Testis (tissue), 3 donors: ENCODE measurements around the gene FXYD4. TPM values are rescaled to one million over a fixed set of nuclear protein-coding genes. Genes with fewer than 3 reads are reported as not detected.
A peak's percentile ranks its signal among the peaks of the same experiment; 100 is the strongest.
"Not testable (repeated sequence)": the region's sequence is repeated elsewhere in the genome, so short reads cannot be mapped to it uniquely, and the experiment has no call there.

Experiments used
- DNase-seq: peaks from one replicate; pipeline ENCODE4 v3.0.0-alpha.2; 2019
- H3K27ac ChIP-seq, 2 donors: fragments of 200-600 bp; sonication (generic); one replicate each; pipeline ENCODE4 v1.5.1; 2019
- H3K27me3 ChIP-seq: fragments of 200-600 bp; sonication (generic); one replicate; pipeline ENCODE4 v1.5.1; 2019
- H3K36me3 ChIP-seq: fragments of 200-600 bp; sonication (generic); one replicate; pipeline ENCODE4 v1.5.1; 2017; ENCODE audit warnings: low read depth; ENCODE audit errors: missing control alignments
- H3K4me1 ChIP-seq: fragments of 200-600 bp; sonication (generic); one replicate; pipeline ENCODE4 v1.5.1; 2019
- H3K4me3 ChIP-seq, 2 donors: fragments of 200-600 bp; sonication (generic); one replicate each; pipeline ENCODE4 v1.5.1; 2017 to 2019
- H3K9me3 ChIP-seq: fragments of 200-600 bp; sonication (generic); one replicate; pipeline ENCODE4 v1.5.1; 2017
- POLR2A ChIP-seq: fragments of 450-650 bp; IDR thresholded peaks from one replicate; pipeline ENCODE4 v1.6.1; 2017; ENCODE audit warnings: antibody characterized with exemption, mild to moderate bottlenecking, moderate library complexity
- WGBS, 2 donors: methylation state at CpG; one replicate each; pipeline ENCODE4 v1.1.5; 2018; 5-methylcytosine and 5-hydroxymethylcytosine counted together
- intact Hi-C: fragments of 100-400 bp; cut with DNase I; formaldehyde crosslinking; loops from one replicate; pipeline ENCODE4 v1.15.1; 2023; ENCODE audit warnings: low total_unique reads
- polyA plus RNA-seq: library from polyadenylated mRNA; stranded (reverse); fragments of 350-450 nt; fragmentation: Illumina TruSeq; extraction: RNeasy Lipid Tissue Mini Kit (QIAGEN cat#74804); gene quantifications from one replicate; pipeline ENCODE4 v1.2.3, GENCODE V29; 2014; ENCODE audit warnings: low read depth, low replicate concordance; ENCODE audit not compliant: insufficient read depth
- small RNA-seq, 2 donors: library from RNA; depleted of rRNA; stranded (forward); fragments of <200 nt; gene quantifications; one replicate each; pipeline ENCODE3, GENCODE V24; 2016
- total RNA-seq, 2 donors: library from RNA; depleted of rRNA; stranded (reverse); fragments of >200 nt; gene quantifications; one replicate each; pipeline ENCODE4 v1.2.3, GENCODE V29; 2016
- TF ChIP-seq, protein P1 (sequence below), 3 experiments: fragments of 450-650 bp in 2 of 3; fragments of 200-600 bp in 1 of 3; sonication (generic) in 1 of 3; IDR thresholded peaks; one replicate each; pipeline ENCODE4 v1.5.1; 2016 to 2019; ENCODE audit warnings: antibody characterized with exemption in 3 of 3, mild to moderate bottlenecking in 2 of 3, moderate library complexity in 1 of 3

The FXYD4 gene
- total and polyA plus RNA-seq, 3 donors from 2014 or later, result 1.4 to 2.6 (median 1.5) TPM

- peak overlapping the region; percentile 91 to 94 for H3K27ac ChIP-seq
- peaks cover 17% of the 10 kb centered on the region for H3K4me1 ChIP-seq
- intact Hi-C loops, result no loop called here
- H3K9me3 ChIP-seq, result no peaks in the 10 kb centered on the region
- TF ChIP-seq, protein P1, sequence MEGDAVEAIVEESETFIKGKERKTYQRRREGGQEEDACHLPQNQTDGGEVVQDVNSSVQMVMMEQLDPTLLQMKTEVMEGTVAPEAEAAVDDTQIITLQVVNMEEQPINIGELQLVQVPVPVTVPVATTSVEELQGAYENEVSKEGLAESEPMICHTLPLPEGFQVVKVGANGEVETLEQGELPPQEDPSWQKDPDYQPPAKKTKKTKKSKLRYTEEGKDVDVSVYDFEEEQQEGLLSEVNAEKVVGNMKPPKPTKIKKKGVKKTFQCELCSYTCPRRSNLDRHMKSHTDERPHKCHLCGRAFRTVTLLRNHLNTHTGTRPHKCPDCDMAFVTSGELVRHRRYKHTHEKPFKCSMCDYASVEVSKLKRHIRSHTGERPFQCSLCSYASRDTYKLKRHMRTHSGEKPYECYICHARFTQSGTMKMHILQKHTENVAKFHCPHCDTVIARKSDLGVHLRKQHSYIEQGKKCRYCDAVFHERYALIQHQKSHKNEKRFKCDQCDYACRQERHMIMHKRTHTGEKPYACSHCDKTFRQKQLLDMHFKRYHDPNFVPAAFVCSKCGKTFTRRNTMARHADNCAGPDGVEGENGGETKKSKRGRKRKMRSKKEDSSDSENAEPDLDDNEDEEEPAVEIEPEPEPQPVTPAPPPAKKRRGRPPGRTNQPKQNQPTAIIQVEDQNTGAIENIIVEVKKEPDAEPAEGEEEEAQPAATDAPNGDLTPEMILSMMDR (IDR thresholded peaks at IDR 0.05), result no peak
- TF ChIP-seq POLR2A, result no peak
- no peaks in the 10 kb centered on the region for H3K27me3 ChIP-seq
- DNase-seq, result no peak
- no peaks in the 10 kb centered on the region for H3K36me3 ChIP-seq
- 11 to 15% methylated on average over 4 of the region's 4 CpGs for whole genome bisulfite sequencing, 2 donors
- H3K4me3 ChIP-seq, result peak overlapping the region; percentile 66 to 72
These were observed 49.7 kb downstream of the FXYD4 start for GRCh38 chr10:43421201-43421507.

DNA sequence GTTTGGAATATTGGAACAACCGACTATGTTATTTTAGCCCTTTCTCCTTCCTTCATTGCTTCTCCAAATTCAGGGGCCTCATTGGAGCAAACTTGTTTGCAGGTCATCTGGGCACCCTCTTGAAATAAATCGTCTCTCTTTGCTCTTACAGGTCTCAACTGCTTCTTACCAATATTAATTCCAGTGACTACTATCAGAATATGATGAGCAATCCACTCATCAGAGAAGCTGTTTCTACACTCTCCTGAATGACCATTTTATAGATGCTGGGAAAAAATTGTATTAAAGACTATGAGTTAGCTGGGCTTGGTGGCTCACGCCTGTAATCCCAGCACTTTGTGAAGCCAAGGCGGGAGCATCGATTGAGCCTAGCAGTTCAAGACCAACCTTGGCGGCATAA is 50.1 kb downstream of the FXYD4 start:
- H3K4me1 ChIP-seq, result peaks cover 17% of the 10 kb centered on the region
- no peaks in the 10 kb centered on the region for H3K36me3 ChIP-seq
- TF ChIP-seq, protein P1 (IDR thresholded peaks at IDR 0.05), result no peak
- TF ChIP-seq POLR2A, result no peak
- DNase-seq, result no peak
- intact Hi-C loops, result no loop called here
- H3K27me3 ChIP-seq, result no peaks in the 10 kb centered on the region
- H3K4me3 ChIP-seq, result peak overlapping the region in 1 of 2 donors; percentile 66
- H3K9me3 ChIP-seq, result no peaks in the 10 kb centered on the region
- H3K27ac ChIP-seq, result peak overlapping the region; percentile 91 to 94
- 70 to 74% methylated on average over 6 of the region's 6 CpGs for WGBS, 2 donors

GRCh38 chr10:43421944-43422343 is 50.5 kb downstream of the FXYD4 start:
- H3K9me3 ChIP-seq, H3K36me3 ChIP-seq, H3K27me3 ChIP-seq, intact Hi-C loops, H3K4me3 ChIP-seq, DNase-seq: not testable (repeated sequence)
- peaks cover 17% of the 10 kb centered on the region for H3K4me1 ChIP-seq
- H3K27ac ChIP-seq, result peak overlapping the region in 1 of 2 donors; percentile 91
- WGBS, 2 donors, result 85 to 95% methylated on average over 4 of the region's 4 CpGs

DNA sequence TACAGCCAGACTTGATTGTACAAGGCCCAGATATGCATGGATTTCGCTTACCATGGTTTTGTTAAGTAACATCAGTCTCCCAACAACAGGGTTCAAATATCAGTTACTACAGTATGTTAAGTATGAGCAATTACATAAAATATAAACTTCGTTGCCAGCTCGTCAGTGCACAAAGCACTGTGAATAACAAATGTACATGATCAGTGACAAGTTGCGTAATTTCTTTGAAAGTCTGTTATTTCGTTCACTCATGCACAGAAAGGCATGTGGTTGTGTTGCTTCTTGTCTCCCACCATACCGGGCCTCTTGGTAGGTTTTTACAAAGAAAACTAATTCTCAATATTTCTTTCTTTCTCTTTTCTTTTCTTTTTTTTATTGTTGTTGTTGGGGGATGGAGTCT is 53.0 kb downstream of the FXYD4 start:
- 89 to 97% methylated on average over 6 of the region's 6 CpGs for WGBS, 2 donors
- H3K27ac ChIP-seq, result no peak overlapping the region
- no peak overlapping the region for H3K4me3 ChIP-seq

More for the DNA sequence above, 53.0 kb downstream of the FXYD4 start:
- Histone ChIP-seq H3K4me1 (peaks cover 17% of the 10 kb centered on the region), H3K9me3 (no peaks in the 10 kb centered on the region), H3K27me3 (no peaks in the 10 kb centered on the region), H3K36me3 (no peaks in the 10 kb centered on the region)
- intact Hi-C loops, result no loop called here
- TF ChIP-seq, protein P1 (IDR thresholded peaks at IDR 0.05), result no peak
- no peak for TF ChIP-seq POLR2A
- no peak for DNase-seq

Small RNA genes within 50 kb of the gene (small RNA-seq; reads per million reads assigned to genes)
- gene RNU6ATAC11P, result 0 reads per million in 2 donors
- gene SNORD3J, result 0 to 0.28 reads per million in 2 donors

Other genes with a start within 250 kb of the FXYD4 start
- gene CSGALNACT2, start 233.2 kb upstream of the FXYD4 start, total RNA-seq, result 10 to 100 TPM; 16.7 to 17.9 TPM
- 13.9 TPM for gene CSGALNACT2, start 233.2 kb upstream of the FXYD4 start, polyA plus RNA-seq
- gene RASGEF1A, start 104.6 kb upstream of the FXYD4 start, total RNA-seq, result 10 to 100 TPM; 10.9 to 11.7 TPM
- gene RASGEF1A, start 104.6 kb upstream of the FXYD4 start, polyA plus RNA-seq, result 7.8 TPM
- 100 to 1,000 TPM; 120 to 159 TPM for gene HNRNPF, start 37.5 kb downstream of the FXYD4 start, total RNA-seq
- 232 TPM for gene HNRNPF, start 37.5 kb downstream of the FXYD4 start, polyA plus RNA-seq
- 10 to 100 TPM; 22.8 to 46.2 TPM for gene ZNF487, start 65.5 kb downstream of the FXYD4 start, total RNA-seq
- gene ZNF487, start 65.5 kb downstream of the FXYD4 start, polyA plus RNA-seq, result 43.1 TPM
- 10 to 100 TPM in 1 of 2 donors, 1 to 10 TPM in 1; 9.2 to 10.9 TPM for gene ZNF239, start 203.0 kb downstream of the FXYD4 start, total RNA-seq
- gene ZNF239, start 203.0 kb downstream of the FXYD4 start, polyA plus RNA-seq, result 20.8 TPM
- 10 to 100 TPM in 1 of 2 donors, 1 to 10 TPM in 1; 8.8 to 10.0 TPM for gene ZNF485, start 234.8 kb downstream of the FXYD4 start, total RNA-seq
- gene ZNF485, start 234.8 kb downstream of the FXYD4 start, polyA plus RNA-seq, result 5.8 TPM